Neural cell (in vitro differentiated cells): Measurements from ENCODE around the gene ZGLP1. TPM values are rescaled to one million over a fixed set of nuclear protein-coding genes. Genes with fewer than 3 reads are reported as not detected.

Experiments used
- H2AFZ ChIP-seq: fragments of 200-600, 300-800 bp; sonication (generic), shearing (Covaris generic); 2 replicates; pipeline ENCODE4 v1.6.0; 2014; ENCODE audit warnings: low read depth, mild to moderate bottlenecking, antibody characterized with exemption, low read length, moderate library complexity
- H3F3A ChIP-seq: fragments of 200-600 bp; shearing (Covaris generic); 2 replicates; pipeline ENCODE4 v1.6.1; 2016; ENCODE audit warnings: mild to moderate bottlenecking, moderate library complexity, mixed read lengths, antibody characterized with exemption, low read length; ENCODE audit not compliant: insufficient read depth, poor library complexity, severe bottlenecking
- H3K27ac ChIP-seq: fragments of 200-600, 300-800 bp; sonication (generic), shearing (Covaris generic); 2 replicates; pipeline ENCODE4 v1.5.1; 2014; ENCODE audit warnings: mild to moderate bottlenecking, low read length, moderate library complexity
- H3K27me3 ChIP-seq: fragments of 300-800, 200-600 bp; sonication (generic), shearing (Covaris generic); 2 replicates; pipeline ENCODE4 v1.6.0; 2014; ENCODE audit warnings: mild to moderate bottlenecking, low read depth, low read length, moderate library complexity; ENCODE audit not compliant: insufficient read depth
- H3K36me3 ChIP-seq: fragments of 300-800, 200-600 bp; sonication (generic), shearing (Covaris generic); 2 replicates; pipeline ENCODE4 v1.5.1; 2014; ENCODE audit warnings: mild to moderate bottlenecking, antibody characterized with exemption, low read length, moderate library complexity; ENCODE audit not compliant: insufficient read depth
- H3K4me2 ChIP-seq: fragments of 300-800, 200-600 bp; sonication (generic), shearing (Covaris generic); 2 replicates; pipeline ENCODE4 v1.6.0; 2014; ENCODE audit warnings: mild to moderate bottlenecking, low read length
- H3K4me3 ChIP-seq: fragments of 300-800, 200-600 bp; sonication (generic), shearing (Covaris generic); 2 replicates; pipeline ENCODE4 v1.5.1; 2014; ENCODE audit warnings: mild to moderate bottlenecking, low read length, moderate library complexity
- H3K79me2 ChIP-seq: fragments of 200-600 bp; shearing (Covaris generic); replicated peaks from 2 replicates; pipeline ENCODE4 v1.6.0; 2014; ENCODE audit warnings: mild to moderate bottlenecking, low read length, moderate library complexity; ENCODE audit not compliant: insufficient read depth
- H3K9ac ChIP-seq: fragments of 300-800, 200-600 bp; sonication (generic), shearing (Covaris generic); 2 replicates; pipeline ENCODE4 v1.6.1; 2016; ENCODE audit warnings: mild to moderate bottlenecking, low read length, mixed read lengths
- H3K9me2 ChIP-seq: fragments of 200-600 bp; shearing (Covaris generic); 2 replicates; pipeline ENCODE4 v1.6.1; 2016; ENCODE audit warnings: mild to moderate bottlenecking, low read length, mixed read lengths; ENCODE audit not compliant: insufficient read depth
- H3K9me3 ChIP-seq: fragments of 200-600, 300-800 bp; sonication (generic), shearing (Covaris generic); 2 replicates; pipeline ENCODE4 v1.6.1; 2016; ENCODE audit warnings: mild to moderate bottlenecking, mixed run types, low read length, moderate library complexity, mixed read lengths
- H4K20me1 ChIP-seq: fragments of 200-600 bp; shearing (Covaris generic); 2 replicates; pipeline ENCODE4 v1.6.1; 2016; ENCODE audit warnings: mild to moderate bottlenecking, mixed run types; ENCODE audit not compliant: insufficient read depth
- EP300 ChIP-seq: fragments of 450-650 bp; conservative IDR thresholded peaks from 2 replicates; pipeline ENCODE4 v1.6.1; 2014; ENCODE audit warnings: antibody characterized with exemption, mild to moderate bottlenecking, moderate library complexity; ENCODE audit not compliant: poor library complexity, severe bottlenecking
- EZH2 ChIP-seq: fragments of 200-600, 300-800 bp; shearing (Covaris generic), sonication (generic); IDR thresholded peaks from 2 replicates; pipeline ENCODE4 v1.6.1; 2014; ENCODE audit warnings: antibody characterized with exemption, low read length, borderline replicate concordance, mild to moderate bottlenecking; ENCODE audit not compliant: insufficient read depth, poor library complexity, severe bottlenecking
- MXI1 ChIP-seq: fragments of 450-650 bp; conservative IDR thresholded peaks from 2 replicates; pipeline ENCODE4 v1.6.1; 2014; ENCODE audit warnings: antibody characterized with exemption, mild to moderate bottlenecking; ENCODE audit not compliant: poor library complexity, severe bottlenecking
- POLR2AphosphoS5 ChIP-seq: IDR thresholded peaks from 2 replicates; pipeline ENCODE4 v1.6.1; 2012
- RAD21 ChIP-seq: fragments of 450-650 bp; conservative IDR thresholded peaks from 2 replicates; pipeline ENCODE4 v1.6.1; 2014; ENCODE audit warnings: antibody characterized with exemption, mild to moderate bottlenecking, moderate library complexity
- SMC3 ChIP-seq: fragments of 450-650 bp; conservative IDR thresholded peaks from 2 replicates; pipeline ENCODE4 v1.6.1; 2014; ENCODE audit warnings: antibody characterized with exemption, mild to moderate bottlenecking, moderate library complexity; ENCODE audit not compliant: poor library complexity
- TAF1 ChIP-seq: IDR thresholded peaks from 2 replicates; pipeline ENCODE4 v1.6.1; 2012; ENCODE audit warnings: low read depth
- polyA plus RNA-seq: library from polyadenylated mRNA; depleted of rRNA; stranded (reverse); fragments of >200 nt; gene quantifications from 2 replicates; pipeline ENCODE4 v1.2.3, GENCODE V29; 2014
- TF ChIP-seq, protein P1 (sequence below): IDR thresholded peaks from 2 replicates; pipeline ENCODE4 v1.6.1; 2012; ENCODE audit warnings: borderline replicate concordance
- TF ChIP-seq, protein P2 (sequence below): fragments of 450-650 bp; IDR thresholded peaks from 2 replicates; pipeline ENCODE4 v1.5.1; 2014; ENCODE audit warnings: antibody characterized with exemption, mild to moderate bottlenecking, moderate library complexity; ENCODE audit not compliant: poor library complexity, severe bottlenecking

ZGLP1 gene
- polyA plus RNA-seq, 1 donor from 2014 or later = 22.8 TPM

DNA sequence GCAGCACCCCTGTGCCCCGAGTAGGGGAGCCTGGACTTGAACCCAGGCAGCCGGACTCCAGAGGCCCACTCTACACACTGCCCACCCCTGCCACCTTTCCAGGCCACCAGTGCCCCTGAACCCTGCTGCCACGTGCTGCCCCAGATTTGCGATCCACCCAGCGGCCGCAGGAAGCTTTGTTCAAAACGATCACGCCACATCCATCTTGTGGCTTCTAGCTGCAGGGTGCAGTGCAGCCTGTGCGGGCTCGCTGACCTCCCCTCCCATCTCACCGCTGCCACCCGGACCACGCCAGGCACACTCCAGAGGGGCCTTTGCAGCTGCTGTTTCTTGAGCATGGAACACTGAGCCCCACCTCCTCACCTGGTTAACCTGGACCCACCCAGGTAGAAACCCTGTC is 19.9 kb upstream of the ZGLP1 start:
- Histone ChIP-seq H3K9me3 (no peaks in the 10 kb centered on the region), H3F3A (no peaks in the 10 kb centered on the region), H4K20me1 (no peaks in the 10 kb centered on the region), H3K4me2 (no peak overlapping the region), H3K27me3 (no peaks in the 10 kb centered on the region), H3K4me3 (no peak overlapping the region), H3K36me3 (no peaks in the 10 kb centered on the region), H3K27ac (no peak overlapping the region), H3K9me2 (no peaks in the 10 kb centered on the region), H3K79me2 (peaks cover 22% of the 10 kb centered on the region), H3K9ac (no peak overlapping the region), H2AFZ (no peak overlapping the region)
- TF ChIP-seq, protein P1, sequence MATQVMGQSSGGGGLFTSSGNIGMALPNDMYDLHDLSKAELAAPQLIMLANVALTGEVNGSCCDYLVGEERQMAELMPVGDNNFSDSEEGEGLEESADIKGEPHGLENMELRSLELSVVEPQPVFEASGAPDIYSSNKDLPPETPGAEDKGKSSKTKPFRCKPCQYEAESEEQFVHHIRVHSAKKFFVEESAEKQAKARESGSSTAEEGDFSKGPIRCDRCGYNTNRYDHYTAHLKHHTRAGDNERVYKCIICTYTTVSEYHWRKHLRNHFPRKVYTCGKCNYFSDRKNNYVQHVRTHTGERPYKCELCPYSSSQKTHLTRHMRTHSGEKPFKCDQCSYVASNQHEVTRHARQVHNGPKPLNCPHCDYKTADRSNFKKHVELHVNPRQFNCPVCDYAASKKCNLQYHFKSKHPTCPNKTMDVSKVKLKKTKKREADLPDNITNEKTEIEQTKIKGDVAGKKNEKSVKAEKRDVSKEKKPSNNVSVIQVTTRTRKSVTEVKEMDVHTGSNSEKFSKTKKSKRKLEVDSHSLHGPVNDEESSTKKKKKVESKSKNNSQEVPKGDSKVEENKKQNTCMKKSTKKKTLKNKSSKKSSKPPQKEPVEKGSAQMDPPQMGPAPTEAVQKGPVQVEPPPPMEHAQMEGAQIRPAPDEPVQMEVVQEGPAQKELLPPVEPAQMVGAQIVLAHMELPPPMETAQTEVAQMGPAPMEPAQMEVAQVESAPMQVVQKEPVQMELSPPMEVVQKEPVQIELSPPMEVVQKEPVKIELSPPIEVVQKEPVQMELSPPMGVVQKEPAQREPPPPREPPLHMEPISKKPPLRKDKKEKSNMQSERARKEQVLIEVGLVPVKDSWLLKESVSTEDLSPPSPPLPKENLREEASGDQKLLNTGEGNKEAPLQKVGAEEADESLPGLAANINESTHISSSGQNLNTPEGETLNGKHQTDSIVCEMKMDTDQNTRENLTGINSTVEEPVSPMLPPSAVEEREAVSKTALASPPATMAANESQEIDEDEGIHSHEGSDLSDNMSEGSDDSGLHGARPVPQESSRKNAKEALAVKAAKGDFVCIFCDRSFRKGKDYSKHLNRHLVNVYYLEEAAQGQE = no peak
- TF ChIP-seq EZH2 = no peak
- no peak for TF ChIP-seq TAF1
- TF ChIP-seq MXI1 = no peak
- TF ChIP-seq SMC3 = no peak
- TF ChIP-seq RAD21 = no peak
- no peak for TF ChIP-seq POLR2AphosphoS5
- TF ChIP-seq EP300 = no peak
- TF ChIP-seq, protein P2, sequence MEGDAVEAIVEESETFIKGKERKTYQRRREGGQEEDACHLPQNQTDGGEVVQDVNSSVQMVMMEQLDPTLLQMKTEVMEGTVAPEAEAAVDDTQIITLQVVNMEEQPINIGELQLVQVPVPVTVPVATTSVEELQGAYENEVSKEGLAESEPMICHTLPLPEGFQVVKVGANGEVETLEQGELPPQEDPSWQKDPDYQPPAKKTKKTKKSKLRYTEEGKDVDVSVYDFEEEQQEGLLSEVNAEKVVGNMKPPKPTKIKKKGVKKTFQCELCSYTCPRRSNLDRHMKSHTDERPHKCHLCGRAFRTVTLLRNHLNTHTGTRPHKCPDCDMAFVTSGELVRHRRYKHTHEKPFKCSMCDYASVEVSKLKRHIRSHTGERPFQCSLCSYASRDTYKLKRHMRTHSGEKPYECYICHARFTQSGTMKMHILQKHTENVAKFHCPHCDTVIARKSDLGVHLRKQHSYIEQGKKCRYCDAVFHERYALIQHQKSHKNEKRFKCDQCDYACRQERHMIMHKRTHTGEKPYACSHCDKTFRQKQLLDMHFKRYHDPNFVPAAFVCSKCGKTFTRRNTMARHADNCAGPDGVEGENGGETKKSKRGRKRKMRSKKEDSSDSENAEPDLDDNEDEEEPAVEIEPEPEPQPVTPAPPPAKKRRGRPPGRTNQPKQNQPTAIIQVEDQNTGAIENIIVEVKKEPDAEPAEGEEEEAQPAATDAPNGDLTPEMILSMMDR = no peak

DNA sequence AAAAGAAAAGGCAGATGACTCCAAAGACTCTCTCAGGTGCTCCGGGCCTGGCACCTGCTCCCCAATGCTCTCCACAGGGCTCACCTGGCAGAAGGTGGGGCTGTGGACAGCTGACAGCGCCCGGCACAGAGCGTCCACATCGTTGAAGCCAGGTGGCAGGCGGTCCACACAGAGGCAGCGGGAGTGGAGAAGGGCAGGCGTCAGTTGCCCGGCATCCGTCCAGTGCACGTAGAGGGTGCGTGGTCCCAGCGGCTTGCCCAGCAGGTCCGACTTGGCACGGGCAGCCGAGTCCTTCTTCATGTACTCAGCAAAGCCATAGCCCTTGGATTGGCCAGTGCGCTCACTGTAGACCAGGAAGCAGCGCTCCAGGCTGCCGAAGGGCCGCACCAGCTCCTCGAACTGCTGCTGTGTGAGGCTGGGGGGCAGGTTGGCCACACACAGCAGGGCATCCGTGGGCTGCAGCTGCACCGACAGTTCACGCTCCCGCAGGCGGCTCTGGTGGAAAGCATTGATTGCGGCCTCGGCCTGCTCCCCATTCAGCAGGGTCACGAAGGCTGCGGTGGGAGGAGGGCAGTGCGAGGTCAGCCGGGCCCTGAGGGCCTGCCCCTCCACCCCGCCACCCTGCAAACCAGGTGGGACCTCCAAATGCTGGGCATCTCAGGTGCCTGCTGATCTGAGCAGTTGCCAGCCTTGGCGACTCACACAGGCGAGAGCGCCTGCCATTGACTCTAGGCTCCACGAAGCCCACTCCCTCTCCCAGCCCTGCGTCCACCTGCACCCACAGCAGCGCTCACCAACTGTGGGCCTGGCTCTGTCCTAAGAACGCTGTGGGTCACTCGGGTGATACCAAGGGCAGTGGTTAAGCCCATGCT is 19.2 kb upstream of the ZGLP1 start:
- Histone ChIP-seq H3K9me3 (no peaks in the 10 kb centered on the region), H3K79me2 (peaks cover 22% of the 10 kb centered on the region), H3K27me3 (no peaks in the 10 kb centered on the region), H2AFZ (no peak overlapping the region), H3K36me3 (no peaks in the 10 kb centered on the region), H3K9me2 (no peaks in the 10 kb centered on the region), H4K20me1 (no peaks in the 10 kb centered on the region), H3K4me3 (no peak overlapping the region), H3K27ac (no peak overlapping the region), H3K9ac (no peak overlapping the region), H3K4me2 (no peak overlapping the region), H3F3A (no peaks in the 10 kb centered on the region)
- no peak for TF ChIP-seq SMC3
- no peak for TF ChIP-seq EZH2
- TF ChIP-seq RAD21 = no peak
- TF ChIP-seq MXI1 = no peak
- TF ChIP-seq EP300 = no peak
